HG02588 (cell line): ENCODE data around the gene HPS4.

ENCODE experiments used
- ATAC-seq: cut with Tn5 transposase; IDR thresholded peaks from one replicate; pipeline ENCODE4 v1.9.1; 2021; ENCODE audit warnings: mild to moderate bottlenecking, moderate library complexity; ENCODE audit not compliant: unreplicated experiment

The HPS4 gene

DNA sequence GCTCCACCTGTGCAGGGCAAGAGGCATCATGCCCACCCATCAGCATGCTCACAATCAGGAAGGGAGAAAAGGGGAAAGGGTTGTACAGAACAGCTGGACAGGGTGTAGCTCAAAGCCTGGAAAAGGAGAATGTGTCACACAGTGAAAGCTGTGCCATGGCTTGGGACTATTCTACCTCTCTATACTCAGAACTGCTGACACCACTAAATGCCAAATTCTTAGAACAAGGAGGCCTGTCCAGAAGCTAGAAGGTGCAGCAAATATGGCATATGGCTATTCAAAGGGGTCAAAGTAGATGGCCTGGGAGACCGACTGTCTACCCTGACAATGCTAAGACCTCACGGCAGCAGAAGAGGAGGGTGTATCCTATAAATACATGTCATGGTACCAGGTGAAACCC is 12.8 kb downstream of the HPS4 start:
- ATAC-seq: no peak

GRCh38 chr22:26466196-26466595 is 17.4 kb downstream of the HPS4 start:
- ATAC-seq: no peak

DNA sequence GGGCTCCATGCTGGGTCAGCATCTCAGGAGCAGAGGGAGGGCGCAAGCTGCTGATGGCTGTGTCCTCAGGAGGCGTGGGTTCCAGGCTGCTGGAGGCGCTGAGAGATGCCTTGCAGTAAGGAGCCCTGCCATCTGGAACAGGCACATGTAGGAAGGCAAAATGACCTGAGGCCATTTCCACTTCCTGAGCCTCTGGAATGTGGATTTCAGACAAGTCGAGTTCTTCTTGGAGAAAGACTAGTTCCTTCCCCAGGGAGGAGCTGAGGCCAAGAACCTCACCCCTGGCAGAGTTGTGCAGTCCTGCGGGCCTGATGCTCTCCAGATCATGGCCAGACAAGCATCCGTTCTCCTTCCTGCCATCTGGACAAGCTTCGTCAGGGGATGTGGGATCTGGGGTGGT is 19.3 kb downstream of the HPS4 start:
- ATAC-seq: no peak

DNA sequence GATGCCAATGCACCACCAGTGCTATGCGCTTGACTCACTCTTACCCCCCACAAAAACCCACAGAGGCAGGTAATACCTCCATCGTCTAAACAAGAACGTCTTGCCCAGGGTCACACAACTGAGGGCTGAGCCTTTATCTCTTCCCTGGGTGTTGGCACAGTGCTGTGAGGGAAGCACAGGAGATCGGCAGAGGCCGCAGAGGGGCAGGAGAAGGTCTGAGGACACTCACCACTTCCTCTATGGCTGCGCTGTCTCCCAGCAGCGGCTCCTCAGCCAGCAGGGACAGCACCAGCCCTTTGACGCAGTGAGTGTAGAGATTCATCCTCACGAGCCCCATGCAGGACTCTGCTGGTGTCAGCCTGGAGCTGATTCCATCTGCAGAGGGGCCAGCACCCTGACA is 19.9 kb downstream of the HPS4 start:
- no peak for ATAC-seq

- ATAC-seq: no peak
Observed at GRCh38 chr22:26463101-26463661, 20.4 kb downstream of the HPS4 start.

DNA sequence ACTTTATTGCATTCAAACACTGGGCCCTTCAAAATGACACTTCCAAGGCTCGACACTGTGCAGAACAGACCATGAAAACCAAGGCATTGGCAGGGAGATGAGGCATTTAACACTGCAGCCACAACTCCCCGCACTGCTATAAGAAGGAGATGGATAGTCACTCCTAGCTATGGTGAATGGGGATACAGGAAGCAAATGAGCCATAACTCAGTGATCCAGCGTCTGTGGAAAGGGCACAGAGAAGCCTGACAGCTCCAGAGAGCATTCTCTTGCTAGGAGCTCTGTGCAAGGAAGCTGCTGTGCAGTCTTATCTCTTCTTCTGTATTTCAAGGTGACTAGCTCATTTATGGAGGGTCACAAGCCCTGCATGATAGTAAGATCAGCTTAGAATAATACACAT is 20.9 kb downstream of the HPS4 start:
- ATAC-seq: no peak

DNA sequence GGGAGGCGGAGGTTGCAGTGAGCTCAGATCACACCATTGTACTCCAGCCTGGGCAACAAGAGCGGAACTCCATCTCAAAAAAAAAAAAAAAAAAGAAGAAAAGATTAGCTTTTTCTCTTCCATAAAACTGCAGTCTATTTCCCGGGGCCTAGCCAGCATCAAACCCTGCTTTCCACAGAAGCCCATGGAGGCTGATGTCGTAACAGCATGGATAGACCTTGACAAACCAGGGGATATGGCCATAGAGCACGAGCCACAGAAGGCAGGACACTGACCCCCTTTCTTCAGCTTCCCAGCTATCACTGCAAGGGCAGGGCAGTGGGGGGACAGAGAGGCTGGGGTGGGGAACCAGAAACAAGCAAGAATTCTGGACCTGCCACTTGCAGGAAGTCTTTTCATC is 21.5 kb downstream of the HPS4 start:
- ATAC-seq: no peak

GRCh38 chr22:26461188-26461810 is 22.3 kb downstream of the HPS4 start:
- ATAC-seq: no peak

GRCh38 chr22:26460202-26460601 is 23.4 kb downstream of the HPS4 start:
- no peak for ATAC-seq

DNA sequence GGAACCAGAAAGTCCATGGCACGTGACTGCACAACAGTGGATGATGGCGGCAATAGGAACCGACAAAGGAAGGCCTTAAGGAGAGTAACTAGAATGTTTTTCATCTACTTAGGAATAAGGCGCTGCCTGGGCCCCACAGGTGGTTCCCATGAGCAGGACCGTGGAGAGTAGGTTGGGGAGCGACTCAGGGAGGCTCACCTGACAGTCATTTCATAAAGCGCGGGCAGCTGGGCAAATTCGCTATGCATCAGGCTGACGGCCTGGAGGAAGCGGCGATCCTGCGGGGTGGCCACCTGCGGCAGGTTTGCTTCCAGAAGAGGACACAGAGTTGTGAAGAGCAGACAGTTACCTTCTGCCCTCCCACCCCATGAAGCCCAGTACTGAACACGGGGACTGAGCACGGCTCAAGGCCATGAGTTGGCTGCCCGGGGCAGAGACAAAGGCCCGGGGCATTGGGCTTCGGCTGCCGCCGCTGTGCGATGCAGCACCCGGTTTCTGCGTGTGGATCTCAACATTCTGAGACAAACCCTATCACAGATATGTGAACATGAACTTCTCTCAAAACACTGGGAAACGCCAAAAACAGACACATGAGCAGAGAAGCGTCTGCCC is 25.8 kb downstream of the HPS4 start:
- ATAC-seq: no peak

DNA sequence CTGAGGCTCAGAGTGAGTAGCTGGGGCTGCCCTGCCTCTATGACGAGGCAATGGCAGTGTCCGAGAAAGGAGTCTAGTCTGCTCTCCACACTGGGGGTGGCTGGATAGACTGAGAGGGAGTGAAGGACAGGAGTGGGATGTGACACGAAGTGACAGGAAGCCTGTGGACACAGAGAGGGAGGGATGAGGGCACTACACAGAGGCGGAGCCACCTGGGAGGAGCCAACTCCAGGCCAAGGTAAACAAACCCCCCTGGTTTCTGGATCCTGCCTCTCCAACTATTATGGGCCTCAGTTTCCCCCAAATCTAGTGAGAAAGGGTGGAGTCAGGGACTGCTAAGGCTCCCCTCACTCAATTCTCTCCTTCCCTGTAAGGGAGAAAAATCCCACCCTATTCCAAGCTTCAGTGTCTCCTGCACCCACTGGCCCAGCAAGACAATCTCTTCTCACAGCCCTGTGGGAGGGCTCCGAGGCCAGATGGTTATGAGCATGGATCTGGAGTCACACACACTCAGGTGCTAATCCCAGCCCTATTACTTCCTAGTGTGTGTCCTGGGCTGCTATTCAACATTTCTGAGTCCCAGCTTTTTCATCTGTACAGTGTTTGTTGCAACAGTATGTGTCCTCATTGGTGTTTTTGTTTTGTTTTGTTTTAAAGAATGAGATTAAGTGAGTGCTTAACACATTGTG is 29.6 kb downstream of the HPS4 start:
- ATAC-seq: no peak

DNA sequence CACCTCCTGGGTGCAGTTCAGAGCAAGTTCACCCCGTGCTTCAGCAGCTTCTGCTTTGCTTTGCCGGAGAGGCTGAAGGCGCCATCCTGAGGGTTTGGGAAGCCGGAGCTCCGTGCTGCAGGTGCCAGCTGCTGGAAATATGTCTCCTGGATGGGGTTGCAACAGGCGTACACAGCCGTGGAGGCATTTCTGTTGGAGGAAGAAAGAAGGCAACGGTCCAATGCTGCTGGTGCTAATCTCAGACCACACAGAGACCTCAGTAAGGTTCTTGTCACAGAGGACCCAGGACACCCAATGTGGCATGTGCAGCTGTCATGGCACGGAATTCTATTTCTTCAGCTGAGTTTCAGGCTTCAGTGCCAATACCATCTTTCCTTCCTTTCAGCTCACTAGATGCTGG is 30.4 kb downstream of the HPS4 start:
- ATAC-seq: no peak

DNA sequence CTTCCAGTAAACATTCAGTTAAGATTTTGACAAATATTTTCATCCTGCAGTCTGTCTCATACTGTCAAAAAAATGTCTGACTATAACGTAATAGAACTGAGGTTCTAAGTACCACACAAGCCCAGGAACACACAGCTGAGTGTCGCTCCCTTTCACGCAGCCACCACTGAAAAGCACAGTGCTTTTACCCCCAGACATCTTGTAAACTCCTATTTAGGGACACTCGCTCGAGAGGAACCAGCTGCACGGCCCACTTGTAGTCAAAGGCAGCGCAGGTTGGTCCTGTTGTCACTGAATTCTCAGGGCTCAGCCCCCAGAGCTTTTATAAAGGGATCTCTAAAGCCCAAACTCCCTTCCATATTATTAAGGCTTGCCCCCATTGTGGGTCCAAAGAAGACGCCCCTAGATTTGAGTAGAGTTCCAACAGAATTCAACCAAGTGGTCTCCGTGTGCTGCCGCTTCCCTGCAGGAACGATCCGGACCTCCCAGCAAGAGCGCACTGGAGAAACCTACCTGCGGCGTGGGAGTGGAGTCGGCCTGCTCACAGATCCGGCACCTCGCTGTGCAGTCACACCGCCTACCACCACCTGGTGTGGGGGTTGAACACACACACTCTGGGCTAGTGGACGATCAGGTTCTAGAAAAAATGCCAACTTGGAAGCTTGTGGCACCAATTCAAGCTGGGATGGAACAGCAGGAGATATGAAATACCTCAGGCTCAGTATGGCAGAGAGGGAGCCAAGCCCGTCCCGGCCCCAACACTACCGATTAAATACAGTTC is 31.2 kb downstream of the HPS4 start:
- no peak for ATAC-seq

DNA sequence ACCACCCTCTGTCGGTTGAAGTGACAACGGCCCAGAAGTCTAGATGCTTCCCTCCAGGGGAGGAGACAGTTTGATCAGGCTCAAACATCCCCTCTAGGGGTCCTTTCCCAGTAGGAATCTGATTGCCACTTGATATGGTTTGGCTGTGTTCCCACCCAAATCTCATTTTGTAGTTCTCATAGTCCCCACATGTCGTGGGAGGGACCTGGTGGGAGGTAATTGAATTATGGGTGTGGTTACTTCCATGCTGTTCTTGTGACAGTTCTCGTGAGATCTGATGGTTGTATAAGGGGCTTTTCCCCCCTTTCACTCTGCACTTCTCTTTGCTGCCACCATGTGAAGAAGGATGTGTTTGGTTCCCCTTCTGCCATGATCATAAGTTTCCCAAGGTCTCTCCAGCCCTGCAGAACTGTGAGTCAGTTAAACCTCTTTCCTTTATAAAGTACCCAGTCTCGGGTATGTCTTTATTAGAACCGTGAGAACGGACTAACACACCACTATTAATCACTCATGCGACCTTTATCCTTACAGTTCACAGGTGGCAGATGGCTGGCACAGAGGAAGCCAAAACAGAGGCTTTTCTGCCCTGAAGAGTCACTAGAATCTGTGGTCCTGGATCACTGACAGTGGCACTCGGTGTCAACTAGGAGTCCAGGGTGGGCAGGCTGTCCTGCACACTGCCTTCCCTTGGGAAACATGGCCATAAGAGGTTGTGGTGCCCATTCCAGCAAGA is 33.0 kb downstream of the HPS4 start:
- no peak for ATAC-seq

DNA sequence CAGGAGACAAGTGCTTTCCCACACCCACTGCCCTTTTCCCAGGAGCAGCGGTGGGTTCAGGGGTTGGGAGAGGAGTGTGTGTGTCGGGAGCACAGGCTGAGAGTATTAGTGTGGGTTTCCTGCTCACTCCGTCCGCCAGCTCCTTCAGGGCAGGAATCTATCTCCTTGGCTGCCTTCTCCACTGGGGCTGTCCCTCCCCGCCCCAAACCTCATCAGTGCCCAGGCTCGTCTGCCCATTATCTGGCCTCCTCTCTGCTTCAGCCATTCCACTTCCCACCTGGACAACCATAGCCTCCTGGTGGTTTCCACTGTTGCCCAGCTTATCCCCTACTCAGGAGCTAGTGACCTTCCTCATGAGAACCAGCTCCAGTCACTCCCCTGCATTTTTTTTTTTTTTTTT is 34.6 kb downstream of the HPS4 start:
- ATAC-seq: no peak

DNA sequence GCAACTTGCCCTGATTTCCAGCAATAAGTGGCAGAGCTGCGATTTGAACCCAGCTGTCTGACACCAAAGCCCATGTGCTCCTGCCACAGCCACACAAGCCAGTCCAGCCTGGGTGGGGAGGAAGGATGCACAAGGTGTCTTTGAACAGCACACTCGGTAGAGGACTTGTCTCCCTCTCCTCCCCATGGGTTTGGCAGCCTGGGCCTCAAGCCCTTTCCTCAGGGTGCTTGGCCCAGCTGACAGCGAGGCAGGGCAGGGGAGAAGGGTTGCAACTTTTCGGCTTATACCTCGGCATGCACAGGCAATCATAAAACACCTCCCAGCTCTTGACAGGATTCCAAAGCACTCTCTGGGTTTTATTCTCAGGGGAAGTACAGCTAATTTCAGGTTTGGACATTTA is 35.2 kb downstream of the HPS4 start:
- no peak for ATAC-seq

GRCh38 chr22:26447584-26448329 is 35.8 kb downstream of the HPS4 start:
- no peak for ATAC-seq

DNA sequence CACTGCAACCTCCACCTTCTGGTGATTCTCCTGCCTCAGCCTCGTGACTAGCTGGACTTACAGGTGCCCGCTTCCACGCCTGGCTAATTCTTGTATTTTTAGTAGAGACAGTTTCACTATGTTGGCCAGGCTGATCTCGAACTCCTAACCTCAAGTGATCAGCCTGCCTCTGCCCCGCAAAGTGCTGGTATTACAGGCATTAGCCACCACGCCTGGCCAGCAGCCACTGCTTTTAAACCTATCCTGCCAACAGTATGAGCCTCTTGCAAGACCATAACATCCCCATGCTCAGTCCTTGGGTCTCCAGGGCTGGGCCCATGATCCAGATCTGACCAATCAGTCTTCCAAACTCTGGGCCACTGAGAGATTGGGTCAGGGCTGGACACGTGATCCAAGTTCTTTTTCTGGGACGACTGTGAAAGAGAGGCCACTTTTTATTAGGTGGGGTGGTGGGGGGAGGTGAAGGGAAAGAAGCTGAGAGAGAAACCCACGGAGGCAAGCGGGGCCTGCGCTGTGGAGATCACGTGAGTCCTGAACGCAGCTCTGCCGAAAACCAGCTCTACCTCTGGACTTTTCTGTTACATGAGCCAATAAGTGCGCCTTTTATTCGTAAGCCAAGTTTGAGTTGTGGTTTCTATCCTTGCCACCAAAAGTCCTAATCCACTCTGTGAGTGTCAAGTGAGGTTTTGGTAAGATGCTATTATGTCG is 36.6 kb downstream of the HPS4 start:
- no peak for ATAC-seq

DNA sequence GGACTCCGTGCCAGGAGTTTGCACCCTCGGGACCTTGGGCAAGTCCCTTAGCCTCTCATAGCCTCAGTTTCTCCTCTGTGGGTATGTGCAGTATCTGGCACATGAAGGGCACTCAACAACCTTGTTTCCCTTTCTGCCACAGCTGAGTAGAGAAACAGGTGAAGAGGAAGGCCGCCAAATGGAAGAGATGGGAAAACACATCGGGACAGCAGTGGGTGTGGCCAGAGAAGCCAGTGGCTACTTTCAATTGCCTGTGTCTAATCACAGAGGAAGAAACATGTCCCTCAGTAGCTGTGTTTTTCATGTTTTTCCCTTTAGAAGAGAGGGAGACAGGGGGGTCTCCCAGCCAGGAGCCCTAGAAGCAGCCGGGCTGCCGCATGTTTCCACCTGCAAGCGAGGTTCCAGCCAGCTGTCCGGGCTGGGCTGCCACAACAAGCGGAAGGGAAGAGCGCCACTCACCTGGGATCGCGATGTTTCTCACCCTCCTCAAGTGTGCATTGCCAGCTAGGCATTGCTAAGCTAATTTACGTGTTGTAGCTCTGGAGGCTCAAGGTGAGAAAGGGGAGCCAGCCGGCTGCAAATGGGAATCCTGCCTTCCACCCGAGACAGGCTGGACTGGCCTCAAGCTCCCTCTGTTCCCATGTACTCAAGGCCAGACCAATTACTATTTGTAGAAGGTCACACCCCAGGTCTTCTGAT is 37.9 kb downstream of the HPS4 start:
- ATAC-seq: no peak
